Fibroblast of peridontal ligament (primary cell): ENCODE measurements around the gene CHST4.
"Not testable (repeated sequence)": the region's sequence is repeated elsewhere in the genome, so short reads cannot be mapped to it uniquely, and the experiment has no call there.

Experiments used
- DNase-seq: peaks from one replicate; pipeline ENCODE4 v3.0.0-alpha.2; 2010; ENCODE audit errors: extremely low read depth

Gene CHST4

DNA sequence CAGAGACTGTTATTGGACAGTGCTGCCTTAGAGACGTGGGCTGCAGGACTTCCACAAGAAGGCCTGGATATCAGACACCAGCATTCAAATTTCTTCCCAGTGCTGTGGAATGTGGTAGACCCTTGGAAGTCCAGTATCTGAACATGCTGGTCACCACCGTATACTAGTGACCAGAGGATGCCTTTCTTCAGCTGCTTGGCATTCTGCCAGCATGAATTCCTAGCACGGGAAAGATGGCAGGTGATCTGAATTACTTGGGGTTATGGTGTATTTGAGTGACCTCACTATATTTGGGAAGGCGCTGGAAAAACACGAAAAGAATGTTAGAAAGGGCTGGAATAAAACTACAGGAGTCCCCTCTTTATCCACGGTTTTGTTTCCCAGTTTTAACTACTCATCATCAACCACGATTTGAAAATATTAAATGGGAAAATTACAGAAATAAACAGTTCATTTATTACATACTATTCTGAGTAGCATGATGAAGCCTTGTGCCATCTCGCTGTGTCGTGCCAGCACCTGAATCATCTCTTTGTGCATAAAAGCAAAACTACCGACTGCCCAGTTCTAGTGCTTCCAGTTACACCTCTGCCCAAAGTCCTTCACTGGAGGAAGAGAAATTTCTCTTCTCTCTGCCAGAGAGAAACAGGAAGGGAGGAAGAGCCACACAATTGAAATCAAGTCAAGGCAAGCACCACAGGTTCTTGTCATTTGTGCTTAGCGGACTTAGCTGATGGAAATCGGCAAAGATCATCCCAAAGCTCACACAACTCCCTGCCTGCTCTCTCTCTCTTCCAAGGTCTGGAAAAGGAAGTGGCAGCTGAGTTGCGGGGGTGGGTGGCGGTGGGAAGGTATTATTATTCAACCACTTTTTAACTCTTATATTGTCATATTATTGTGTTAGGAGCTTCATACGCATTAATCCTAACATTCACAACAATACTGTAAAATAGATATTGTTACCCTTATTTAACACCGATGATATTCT, 1.4 kb upstream of the CHST4 start:
- no peak for DNase-seq

DNA sequence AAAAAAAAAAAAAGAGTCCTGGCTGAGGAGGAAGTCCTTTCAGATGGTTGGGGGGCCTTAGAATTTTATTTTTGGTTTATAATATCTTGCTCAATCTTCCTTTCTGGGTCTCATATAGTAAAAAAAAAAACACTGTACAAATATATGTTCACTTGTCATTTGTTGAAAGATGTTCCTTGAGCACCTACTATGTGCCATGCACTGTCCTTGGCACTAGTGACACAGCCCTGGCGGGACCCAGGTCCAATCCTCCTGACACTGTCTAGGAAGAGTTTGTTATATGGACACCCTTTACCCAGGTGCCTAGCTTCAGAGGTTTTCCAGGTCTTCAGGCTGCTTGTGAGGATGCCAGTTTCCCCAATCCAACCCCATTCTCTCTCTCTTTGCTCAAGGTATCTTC, 2.0 kb downstream of the CHST4 start:
- DNase-seq, result no peak

DNA sequence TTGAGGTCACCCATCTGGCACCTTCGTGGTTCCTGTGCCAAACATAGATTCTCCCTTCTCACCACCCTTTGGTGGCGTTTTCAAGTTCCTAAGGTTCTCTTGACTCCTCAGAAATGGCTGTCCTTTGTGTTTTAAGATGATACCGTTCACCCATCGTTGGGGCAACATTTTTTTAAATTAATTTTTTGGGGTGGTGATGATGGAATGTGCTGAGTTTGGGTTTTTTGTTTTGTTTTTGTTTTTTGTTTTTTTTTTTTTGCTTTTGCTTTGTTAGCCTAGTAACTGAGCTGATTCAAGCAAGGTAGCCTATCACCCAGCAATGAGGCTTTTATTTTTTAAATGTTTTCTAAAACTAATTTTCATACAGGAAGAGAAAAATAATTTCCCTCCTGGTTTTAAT, 2.6 kb downstream of the CHST4 start:
- DNase-seq, result no peak

DNA sequence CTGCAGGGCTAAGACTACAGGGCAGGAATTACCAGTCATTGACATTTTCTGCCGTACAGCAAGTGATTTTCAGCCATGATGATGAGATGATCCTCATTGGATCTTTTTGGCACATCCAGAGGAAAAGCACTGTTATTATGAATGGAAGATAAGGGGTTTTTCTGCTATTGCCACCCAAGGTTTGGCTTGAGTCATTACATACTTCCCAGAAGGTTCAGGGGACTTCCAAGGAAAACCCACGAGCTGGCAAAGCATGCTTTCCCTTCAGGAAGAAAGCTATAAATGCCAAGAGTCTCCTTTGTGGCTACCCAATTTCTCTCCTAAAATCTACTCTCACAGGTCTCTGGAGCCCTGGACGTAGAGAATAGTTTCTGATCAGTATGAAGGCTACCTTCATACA, 6.1 kb downstream of the CHST4 start:
- DNase-seq, result no peak

DNA sequence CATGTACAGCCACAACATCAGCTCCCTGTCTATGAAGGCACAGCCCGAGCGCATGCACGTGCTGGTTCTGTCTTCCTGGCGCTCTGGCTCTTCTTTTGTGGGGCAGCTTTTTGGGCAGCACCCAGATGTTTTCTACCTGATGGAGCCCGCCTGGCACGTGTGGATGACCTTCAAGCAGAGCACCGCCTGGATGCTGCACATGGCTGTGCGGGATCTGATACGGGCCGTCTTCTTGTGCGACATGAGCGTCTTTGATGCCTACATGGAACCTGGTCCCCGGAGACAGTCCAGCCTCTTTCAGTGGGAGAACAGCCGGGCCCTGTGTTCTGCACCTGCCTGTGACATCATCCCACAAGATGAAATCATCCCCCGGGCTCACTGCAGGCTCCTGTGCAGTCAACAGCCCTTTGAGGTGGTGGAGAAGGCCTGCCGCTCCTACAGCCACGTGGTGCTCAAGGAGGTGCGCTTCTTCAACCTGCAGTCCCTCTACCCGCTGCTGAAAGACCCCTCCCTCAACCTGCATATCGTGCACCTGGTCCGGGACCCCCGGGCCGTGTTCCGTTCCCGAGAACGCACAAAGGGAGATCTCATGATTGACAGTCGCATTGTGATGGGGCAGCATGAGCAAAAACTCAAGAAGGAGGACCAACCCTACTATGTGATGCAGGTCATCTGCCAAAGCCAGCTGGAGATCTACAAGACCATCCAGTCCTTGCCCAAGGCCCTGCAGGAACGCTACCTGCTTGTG, 10.7 kb downstream of the CHST4 start:
- no peak for DNase-seq

DNA sequence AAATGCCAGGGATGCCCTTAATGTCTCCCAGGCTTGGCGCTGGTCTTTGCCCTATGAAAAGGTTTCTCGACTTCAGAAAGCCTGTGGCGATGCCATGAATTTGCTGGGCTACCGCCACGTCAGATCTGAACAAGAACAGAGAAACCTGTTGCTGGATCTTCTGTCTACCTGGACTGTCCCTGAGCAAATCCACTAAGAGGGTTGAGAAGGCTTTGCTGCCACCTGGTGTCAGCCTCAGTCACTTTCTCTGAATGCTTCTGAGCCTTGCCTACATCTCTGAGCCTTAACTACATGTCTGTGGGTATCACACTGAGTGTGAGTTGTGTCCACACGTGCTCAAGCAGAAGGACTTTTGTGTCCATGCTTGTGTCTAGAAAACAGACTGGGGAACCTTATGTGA, 11.4 kb downstream of the CHST4 start:
- DNase-seq, result peak; percentile 44

DNA sequence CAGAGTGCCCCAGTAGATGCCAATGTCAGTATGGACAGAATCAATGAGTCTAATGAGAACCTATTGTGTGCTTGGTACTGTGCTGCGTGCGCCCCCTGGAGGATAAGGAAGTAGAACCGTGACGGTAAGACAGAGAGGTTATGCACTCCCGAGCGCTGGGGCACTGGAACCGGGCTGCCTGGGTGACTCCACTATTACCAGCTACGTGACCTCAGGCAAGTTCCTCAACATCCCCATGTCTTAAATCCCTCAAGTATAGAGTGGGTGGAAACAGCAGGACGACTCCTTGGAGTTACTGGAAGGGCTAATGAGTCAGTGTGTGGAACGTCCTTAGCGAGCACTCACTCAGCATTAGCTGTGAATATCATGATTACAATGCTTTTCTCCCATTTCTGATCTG, 16.2 kb downstream of the CHST4 start:
- no peak for DNase-seq

DNA sequence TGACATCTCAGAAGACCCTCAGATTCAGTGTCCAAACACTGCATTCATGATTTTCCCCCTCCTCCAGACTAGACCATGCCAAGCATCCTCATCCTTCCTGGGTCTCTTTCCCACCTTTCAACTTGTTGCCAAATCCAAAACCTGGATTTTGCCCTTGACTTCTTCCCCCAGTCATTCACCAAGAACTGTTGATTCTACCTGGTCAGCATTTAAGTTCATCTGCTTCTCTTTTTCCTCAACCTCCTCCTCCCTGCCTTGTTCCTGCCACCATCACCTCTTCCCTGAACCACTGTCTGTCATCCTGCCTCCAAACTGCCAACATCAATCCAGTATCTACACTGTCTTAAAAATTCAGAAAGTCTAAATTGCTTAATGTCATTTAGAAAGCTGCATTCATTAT, 20.9 kb downstream of the CHST4 start:
- DNase-seq, result no peak

DNA sequence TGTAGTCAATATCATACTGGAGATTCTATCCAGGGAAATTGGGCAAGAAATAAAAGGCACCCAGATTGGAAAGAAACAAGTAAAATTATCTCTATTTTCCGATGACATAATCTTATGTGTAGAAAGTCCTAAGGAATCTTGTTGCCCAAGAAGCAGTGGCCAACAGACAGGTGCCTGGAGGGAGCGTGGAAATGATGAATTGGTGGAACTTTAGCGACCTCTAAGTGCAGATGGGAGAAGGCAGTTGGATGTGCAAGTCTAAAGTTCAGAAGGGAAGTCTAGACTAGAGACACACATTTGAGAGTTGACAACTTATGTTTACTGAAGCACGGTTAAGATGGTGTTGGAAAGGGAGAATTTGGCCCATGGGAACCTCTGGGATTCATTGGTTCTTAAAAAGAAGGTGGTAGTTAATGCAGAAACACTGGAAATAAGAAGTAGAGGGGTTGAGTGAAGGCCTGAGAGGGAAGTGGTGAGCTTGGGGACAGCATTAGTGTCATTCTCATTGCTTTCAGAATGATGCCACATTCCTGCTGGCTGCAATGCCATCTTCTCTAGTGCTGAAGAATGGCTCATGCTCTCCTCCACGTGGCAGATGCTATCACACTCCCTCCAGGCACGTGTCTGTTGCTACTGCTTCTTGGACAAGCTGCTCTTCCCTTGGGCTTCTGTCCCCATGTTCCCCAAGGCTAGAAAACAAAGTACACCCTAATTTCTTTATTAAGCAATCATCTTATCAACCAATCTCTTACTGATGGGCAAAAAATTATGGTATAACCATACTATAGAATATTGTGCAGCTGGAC, 26.7 kb downstream of the CHST4 start:
- DNase-seq, result no peak

DNA sequence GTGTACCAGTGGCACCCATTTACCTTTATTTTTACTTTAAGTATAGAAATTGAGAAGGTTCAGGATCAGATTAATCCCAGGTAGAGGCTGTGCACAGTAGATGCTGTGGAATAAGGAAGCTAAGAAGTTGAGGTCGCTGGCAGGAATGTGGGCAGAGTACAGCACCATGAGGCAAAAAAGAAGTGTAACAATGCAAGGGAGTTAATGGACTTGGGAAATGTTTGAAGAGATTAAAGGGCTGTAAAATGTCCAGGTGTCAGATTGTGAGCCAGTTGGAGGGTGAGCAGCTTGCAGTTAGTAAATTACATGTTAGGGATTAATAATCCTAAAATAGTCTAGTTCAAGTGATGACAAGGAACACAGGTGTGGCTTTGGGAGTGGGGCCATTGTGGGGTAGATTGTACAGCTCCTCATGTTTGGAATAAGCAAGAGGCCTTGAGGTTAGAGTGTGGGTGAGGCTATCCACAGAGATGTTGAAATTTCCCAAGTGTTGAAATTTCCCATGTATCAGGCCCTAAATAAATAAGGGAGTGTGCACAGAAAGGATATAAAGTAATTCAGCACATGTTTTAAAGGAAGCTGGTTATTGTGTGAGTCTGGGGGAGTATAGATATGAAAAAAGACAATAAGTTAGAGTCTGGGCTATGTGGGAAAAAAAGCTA, 29.1 kb downstream of the CHST4 start:
- DNase-seq, result no peak

DNA sequence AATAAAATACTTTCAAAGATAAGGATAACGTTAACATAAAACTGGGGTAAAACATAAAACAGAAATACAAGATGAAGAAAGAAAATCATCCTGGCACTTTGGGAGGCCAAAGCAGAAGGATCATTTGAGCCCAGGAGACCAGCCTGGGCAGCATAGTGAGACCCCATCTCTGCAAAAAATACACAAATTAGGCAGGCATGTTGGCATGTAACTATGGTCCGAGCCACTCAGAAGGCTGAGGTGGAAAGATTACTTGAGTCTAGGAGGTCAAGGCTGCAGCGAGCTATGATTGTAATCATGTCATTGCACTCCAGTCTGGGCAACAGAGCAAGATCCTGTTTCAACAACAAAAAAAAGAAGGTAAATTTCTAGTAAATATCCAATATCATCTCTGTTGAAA, 31.1 kb downstream of the CHST4 start:
- no peak for DNase-seq

DNA sequence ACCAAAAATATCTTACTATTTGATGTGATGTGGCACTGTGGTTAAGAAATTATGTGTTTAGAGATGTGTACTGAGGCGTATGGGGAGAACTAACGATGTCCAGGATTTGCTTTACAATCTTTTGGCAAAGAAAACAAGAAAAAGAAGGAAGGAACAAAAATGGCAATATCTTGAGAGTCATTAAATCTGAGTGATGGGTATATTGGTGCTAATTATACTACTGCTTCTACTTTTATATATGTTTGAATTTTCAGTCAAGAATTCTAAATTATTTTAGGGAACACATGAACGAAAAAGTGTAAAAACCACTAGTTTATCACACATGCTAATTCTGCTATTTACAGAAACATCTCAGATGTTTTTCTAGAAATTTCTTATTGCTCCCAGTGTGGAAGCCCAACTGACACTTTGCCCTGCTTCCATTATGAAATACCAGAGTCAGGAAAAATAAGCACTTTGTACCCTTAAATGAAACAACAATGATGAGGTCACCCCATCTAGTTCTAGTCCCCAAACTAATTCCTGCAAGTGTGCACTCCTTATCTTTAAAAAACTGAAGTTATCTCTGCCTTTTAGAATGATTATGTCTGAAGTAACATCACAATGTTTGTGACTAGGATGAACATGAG, 31.8 kb downstream of the CHST4 start:
- no peak for DNase-seq

DNA sequence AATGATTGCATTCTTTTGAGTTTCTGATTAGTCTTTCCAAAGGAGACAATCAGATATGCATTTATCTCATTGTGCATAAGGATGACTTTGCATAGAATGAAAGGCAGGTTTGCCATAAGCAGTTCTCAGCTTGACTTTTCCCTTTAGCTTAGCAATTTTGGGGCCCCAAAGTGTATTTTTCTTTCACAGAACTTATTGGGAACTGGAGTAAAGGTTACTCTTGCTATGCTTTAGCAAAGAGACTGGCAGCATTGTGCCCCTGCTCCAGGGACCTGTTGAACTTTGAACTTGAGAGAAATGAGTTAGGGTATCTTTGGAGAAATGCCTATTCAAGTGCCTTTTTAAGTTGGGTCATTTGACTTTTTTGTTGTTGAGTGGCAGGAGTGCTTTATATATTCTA, 33.6 kb downstream of the CHST4 start:
- no peak for DNase-seq

DNA sequence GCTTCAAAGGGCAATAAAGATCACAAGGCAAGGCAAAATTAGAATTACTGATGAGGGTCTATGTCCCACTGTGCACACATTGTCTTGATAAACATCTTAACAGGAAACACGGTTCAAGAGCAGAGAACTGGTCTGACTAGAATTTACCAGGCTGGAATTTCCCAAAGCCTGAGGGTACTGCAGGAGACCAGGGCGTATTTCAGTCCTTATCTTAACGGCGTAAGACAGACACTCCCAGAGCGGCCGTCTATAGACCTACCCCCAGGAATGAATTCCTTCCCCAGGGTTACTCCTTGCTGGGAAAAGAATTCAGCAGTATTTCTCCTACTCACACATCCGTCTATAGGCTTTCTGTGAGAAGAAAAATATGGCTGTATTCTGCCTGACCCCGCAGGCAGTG, 35.7 kb downstream of the CHST4 start:
- not testable (repeated sequence) for DNase-seq

DNA sequence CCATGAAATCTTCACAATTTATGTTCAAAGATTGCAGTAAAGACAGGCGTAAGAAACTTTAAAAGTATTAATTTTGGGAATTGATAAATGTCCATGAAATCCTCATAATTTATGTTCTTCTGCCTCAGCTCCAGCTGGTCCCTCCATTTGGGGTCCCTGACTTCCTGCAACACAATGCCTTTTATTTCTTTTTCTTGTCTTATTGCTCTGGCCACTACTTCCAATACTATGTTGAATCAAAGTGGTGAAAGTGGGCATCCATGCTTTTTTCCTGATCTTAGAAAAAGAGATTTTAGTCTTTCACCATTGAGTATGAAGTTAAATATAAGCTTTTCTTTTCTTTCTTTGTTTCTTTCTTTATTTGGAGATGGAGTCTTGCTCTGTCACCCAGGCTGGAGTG, 36.3 kb downstream of the CHST4 start:
- DNase-seq, result no peak

DNA sequence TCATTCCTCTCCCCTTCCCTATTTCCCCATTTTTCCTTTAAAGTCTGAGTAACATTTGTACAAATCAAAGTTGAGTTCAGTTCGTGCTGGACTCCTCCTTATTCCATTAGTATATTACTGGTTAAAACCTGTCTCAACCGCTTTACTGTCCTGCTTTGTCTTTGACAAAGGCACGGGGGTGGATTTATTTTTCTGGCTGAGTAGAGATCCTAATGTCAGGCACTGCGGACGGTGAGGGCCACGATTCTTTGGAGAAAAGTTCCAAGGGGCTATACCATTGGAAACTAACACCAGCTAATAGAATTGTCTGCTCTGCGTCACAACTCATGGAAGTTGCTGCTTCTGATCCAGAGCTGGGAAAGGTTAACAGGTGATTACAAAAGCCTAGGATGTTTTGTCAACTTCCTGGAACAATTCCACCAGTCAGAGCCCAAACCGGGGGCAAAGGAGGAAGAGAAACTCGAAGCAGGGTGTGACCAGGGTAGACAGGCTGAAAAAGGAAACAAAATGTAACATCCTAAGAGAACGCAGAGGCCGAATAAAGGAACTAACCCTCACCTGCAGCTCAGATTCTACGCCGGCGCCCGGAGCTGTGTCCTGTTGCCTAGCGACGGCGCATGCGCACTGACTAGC, 38.2 kb downstream of the CHST4 start:
- DNase-seq, result no peak

DNA sequence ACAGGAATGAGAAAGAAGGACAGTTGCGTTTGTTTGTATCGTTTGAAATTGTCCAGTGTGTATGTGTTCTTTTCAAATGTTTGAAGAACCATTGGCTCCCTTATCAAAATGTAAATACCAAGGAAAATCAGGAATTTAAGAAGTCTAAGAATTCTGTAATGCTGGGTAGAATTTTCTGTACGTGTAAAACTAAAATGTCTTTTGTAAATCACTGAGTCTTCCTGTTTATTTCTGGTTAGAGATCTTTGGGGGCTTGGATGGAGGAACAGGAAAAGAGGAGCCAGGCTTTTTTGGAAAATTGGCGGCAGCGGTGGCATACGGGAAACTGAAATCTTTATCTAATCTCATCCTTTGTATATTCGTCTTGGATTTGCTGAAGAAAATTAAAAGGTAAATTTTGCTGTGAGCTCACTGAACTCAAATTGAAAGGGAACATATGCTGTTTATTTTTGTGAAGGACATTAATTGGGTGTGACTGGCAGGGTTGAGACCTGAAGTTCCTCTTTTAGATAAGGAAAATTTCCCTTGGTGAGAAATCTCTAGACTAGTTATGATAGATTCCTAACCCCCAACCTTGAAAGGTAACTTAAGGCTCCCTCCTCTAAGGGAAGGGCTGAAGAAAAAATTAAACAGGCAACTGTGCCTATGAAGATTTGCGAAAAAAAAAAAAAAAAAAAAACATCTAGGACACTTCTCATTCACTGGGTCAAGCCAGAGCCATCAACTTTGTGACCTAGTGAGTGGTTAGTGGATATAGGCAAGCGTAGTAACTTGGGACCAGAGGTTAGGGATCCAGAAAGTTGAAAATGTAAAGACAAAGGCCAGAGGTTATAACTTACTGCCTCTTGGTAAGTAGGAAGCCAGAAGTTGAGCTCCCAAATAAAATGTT, 39.8 kb downstream of the CHST4 start:
- no peak for DNase-seq

DNA sequence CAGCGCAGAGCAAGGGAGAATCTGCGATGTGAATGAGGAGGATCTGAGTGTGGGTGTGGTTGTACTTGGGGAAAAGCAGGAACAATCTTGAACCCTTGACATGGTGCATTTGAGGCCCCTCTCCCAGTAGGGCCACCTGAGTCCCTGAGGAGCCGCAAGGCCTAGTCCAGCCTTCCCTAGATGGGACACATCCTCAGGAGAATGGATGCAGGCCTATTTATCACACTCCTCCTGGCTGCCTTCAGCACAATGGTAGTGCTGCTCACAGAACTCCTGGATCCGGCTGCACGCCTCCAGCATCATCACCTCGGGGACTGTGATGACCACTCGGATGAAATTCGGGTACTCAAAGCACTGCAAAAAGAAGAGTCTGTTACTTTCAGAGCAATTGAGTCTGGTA, 41.7 kb downstream of the CHST4 start:
- no peak for DNase-seq

DNA sequence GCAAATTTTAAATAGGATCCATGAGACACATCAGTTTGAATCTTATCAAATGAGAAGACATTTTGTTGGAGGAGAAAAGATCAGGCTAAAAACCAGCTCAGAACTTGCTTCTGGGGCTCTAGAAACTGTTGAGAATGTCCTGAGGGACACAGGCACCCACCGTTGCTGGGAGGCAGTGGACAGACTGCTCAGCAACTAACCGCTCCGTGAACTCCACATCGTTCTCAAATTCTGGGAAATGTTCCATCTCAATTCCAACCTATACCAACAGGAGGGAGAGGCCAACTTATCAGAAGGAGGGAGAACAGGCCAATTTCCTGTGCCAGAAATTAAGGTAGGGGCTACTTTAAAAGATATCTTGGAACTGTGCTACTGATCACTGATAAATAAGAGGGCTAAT, 42.3 kb downstream of the CHST4 start:
- no peak for DNase-seq

DNA sequence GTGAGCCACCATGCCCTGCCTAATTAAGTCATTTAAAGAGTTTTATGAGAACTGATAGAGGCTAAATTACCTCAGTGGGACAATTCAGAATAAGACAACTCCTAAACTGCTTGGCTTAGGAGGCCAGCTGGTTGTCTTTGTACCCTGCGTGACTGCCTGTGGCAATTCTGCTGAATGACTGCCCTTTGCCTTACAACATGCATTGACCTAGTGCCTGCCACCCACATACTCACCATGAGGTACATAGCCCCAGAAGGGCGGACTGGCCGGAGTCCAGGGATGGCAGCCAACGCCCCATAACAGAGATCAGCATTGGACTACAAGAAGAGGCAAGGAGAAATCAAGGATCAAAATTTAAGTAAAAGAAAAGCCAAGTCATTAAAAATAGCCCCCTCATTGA, 43.4 kb downstream of the CHST4 start:
- DNase-seq, result no peak
